T-helper 1 cell treated with Interleukin-12 subunit alpha and Interleukin-12 subunit beta and Interleukin-4 antibody, amounts not matched to agents 30 ng/mL and 1 ng/mL, for 36 hours (primary cell): Measurements from ENCODE around the gene LARP4B. TPM values are rescaled to one million over a fixed set of nuclear protein-coding genes. Genes with fewer than 3 reads are reported as not detected.
"Not testable (repeated sequence)": the region's sequence is repeated elsewhere in the genome, so short reads cannot be mapped to it uniquely, and the experiment has no call there.

Experiments
- intact Hi-C: fragments of 100-400 bp; cut with micrococcal nuclease; formaldehyde crosslinking; loops from one replicate; pipeline ENCODE4 v1.15.1; 2024
- total RNA-seq: library from RNA; stranded (reverse); gene quantifications from 2 replicates; pipeline ENCODE4 v1.2.3, GENCODE V29; 2022

LARP4B gene
- total RNA-seq, 1 donor from 2014 or later, result 128 TPM

DNA sequence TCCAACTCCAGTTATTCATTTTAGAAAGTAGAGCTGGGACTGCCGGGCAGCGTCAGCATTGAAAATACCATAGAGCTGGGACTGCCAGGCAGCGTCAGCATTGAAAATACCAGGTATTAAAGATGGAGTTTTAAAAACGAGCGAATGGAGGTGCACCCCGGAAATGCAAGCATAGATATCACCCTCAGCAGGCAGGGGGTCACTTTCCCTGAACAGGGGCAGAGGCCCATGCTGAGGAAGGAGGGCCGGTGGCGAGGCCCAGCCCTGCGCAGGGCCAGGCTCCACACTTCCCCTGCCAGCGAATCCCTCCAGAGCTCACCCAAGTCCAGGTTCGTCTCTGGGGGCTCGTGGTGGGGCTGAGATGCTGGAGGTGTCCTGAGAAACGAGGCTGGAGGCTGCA, 157.3 kb downstream of the LARP4B start:
- intact Hi-C loops, result no loop called here

GRCh38 chr10:773562-774161, 157.8 kb downstream of the LARP4B start:
- intact Hi-C loops, result no loop called here

GRCh38 chr10:772227-772637, 159.3 kb downstream of the LARP4B start:
- intact Hi-C loops, result no loop called here

GRCh38 chr10:771647-772046, 159.9 kb downstream of the LARP4B start:
- intact Hi-C loops, result no loop called here

GRCh38 chr10:770975-771374, 160.5 kb downstream of the LARP4B start:
- intact Hi-C loops, result no loop called here

DNA sequence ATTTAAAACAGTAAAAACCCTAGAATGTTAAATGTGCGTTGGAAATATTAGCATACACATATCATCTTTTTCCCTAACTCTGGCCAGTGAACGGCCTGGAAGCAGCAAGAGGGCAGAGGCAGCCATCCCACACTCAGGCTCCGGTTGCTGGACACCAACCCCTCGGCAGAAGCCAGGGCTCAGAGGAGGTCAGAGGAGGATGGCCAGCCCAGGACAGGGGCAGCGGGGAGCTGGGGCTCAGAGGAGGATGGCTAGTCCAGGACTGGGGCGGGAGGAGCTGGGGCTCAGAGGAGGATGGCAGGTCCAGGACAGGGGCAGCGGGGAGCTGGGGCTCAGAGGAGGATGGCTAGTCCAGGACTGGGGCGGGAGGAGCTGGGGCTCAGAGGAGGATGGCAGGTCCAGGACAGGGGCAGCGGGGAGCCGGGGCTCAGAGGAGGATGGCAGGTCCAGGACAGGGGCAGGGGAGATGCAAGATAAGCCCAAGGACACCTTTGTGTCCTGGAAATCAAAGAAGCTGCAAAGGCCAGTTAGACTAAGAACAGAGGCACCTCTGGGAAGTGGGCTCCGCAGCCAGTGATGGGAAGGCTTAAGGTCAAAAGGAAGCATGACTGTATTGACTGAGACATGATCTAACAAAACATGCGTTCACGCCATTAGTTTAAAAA, 161.3 kb downstream of the LARP4B start:
- intact Hi-C loops, result not testable (repeated sequence)

DNA sequence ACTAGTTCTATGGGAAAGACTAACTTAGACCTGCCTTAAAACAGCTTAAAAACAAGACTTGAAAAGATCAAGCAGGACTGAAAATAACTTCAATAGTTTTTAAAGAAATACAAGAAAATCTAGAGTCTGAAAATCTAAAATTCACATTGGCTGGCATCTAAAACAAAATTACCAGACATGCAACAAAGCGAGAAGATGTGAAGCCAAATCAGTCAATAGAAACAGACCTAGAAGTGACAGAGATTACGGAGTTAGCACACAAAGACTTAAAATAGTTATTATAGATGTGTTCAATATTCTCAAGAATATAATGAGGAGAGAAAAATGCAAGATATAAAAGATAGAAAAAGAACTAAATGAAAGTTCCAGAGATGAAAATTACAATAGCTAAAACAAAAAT, 163.7 kb downstream of the LARP4B start:
- intact Hi-C loops, result no loop called here

DNA sequence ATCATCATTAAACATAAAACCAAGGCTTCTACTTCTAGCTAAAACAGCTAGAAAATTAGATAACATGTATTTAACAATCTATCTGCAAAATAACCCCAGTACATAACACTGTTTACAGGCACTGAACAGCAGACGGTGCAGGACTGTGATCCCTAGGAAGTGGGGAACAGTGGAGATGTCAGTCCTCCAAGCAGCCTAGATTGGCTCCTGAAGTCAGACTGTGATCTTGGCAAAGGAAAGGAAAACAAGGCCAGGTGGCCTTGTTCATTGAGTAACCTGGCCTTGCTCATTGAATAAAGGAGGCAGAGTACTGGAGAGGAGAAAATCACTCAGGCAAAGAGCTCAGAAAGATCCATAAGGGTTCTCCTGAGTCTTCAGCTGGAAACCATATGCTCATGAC, 164.3 kb downstream of the LARP4B start:
- intact Hi-C loops, result no loop called here

DNA sequence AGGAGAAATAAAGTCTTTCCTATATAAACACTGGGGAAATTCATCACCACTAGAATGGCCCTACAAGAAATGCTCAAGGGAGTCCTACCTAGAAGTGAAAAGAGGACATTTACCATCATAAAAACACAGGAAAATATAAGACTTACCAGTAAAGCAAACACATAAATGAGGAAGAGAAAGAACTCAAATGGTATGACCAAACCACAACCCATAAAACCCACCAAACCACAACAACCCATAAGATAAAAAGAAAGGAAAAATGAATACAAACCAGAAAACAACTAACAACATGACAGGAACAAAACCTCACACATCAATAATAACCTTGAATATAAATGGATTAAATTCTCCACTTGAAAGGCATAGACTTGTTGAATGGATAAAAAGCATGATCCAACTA, 170.1 kb downstream of the LARP4B start:
- intact Hi-C loops, result no loop called here

DNA sequence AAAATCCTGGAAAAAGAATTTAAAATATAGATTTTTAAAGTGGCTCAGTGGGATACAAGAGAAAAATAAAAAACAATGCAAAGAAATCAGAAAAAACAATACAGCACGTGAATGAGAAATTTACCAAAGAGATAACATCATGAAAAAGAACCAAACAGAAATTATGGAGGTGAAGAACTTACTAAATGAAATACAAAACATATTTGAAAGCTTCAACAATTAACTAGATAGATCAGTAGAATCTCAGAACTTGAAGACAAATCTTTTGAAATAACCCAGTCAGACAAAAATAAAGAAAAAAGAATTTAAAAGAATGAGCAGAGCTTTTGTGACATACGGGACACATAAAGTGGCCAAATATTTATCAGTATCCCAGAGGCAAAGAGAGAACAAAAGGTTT, 170.9 kb downstream of the LARP4B start:
- intact Hi-C loops, result no loop called here

- intact Hi-C loops, result no loop called here
These were observed 171.5 kb downstream of the LARP4B start for GRCh38 chr10:759898-760477.

Other genes with a start within 250 kb of the LARP4B start
- gene DIP2C, start 242.0 kb downstream of the LARP4B start, total RNA-seq, result 2.7 and 2.8 TPM in 2 replicates
- gene GTPBP4, start 56.7 kb upstream of the LARP4B start, total RNA-seq, result 83.4 and 83.7 TPM in 2 replicates
- not detected in 2 replicates for gene IDI2, start 94.2 kb upstream of the LARP4B start, total RNA-seq
- gene IDI1, start 117.4 kb upstream of the LARP4B start, total RNA-seq, result 55.5 and 56.8 TPM in 2 replicates
- 26.1 and 29.0 TPM in 2 replicates for gene WDR37, start 124.7 kb upstream of the LARP4B start, total RNA-seq